Trophoblast cell (in vitro differentiated cells and primary cell): ENCODE measurements around the gene LCE6A.

Source experiments
- DNase-seq, 2 donors: peaks; one replicate each; pipeline ENCODE4 v3.0.0-alpha.2; 2016
- H2AFZ ChIP-seq: 2 replicates; pipeline ENCODE4 v1.6.1; 2013; ENCODE audit warnings: low read length, moderate library complexity, mild to moderate bottlenecking; ENCODE audit not compliant: insufficient read depth, poor library complexity
- H2AK5ac ChIP-seq: 2 replicates; pipeline ENCODE4 v1.6.1; 2013; ENCODE audit warnings: mild to moderate bottlenecking, low read length
- H2BK120ac ChIP-seq: 2 replicates; pipeline ENCODE4 v1.6.1; 2013; ENCODE audit warnings: low read length, mild to moderate bottlenecking, moderate library complexity; ENCODE audit not compliant: insufficient read depth, poor library complexity
- H2BK12ac ChIP-seq: 2 replicates; pipeline ENCODE4 v1.6.1; 2013; ENCODE audit warnings: mild to moderate bottlenecking, low read length, moderate library complexity
- H2BK5ac ChIP-seq: 2 replicates; pipeline ENCODE4 v1.6.1; 2013; ENCODE audit warnings: low read length, low read depth, moderate library complexity, mild to moderate bottlenecking; ENCODE audit not compliant: poor library complexity
- H3K14ac ChIP-seq: 2 replicates; pipeline ENCODE4 v1.6.1; 2013; ENCODE audit warnings: mild to moderate bottlenecking, low read length
- H3K18ac ChIP-seq: 2 replicates; pipeline ENCODE4 v1.6.1; 2013; ENCODE audit warnings: mild to moderate bottlenecking, low read length
- H3K23ac ChIP-seq: 2 replicates; pipeline ENCODE4 v1.6.1; 2013; ENCODE audit warnings: low read length
- H3K27ac ChIP-seq: 2 replicates; pipeline ENCODE4 v1.5.1; 2013; ENCODE audit warnings: low read depth, mild to moderate bottlenecking, inconsistent platforms, low read length, moderate library complexity
- H3K27me3 ChIP-seq: 2 replicates; pipeline ENCODE4 v1.6.1; 2013; ENCODE audit warnings: inconsistent platforms, mild to moderate bottlenecking, low read length, moderate library complexity; ENCODE audit not compliant: insufficient read depth
- H3K36me3 ChIP-seq, 2 experiments: 1 replicate in 1 of 2; 2 replicates in 1 of 2; pipeline ENCODE4 v1.6.1; 2013; ENCODE audit warnings: low read length in 2 of 2, mild to moderate bottlenecking in 2 of 2, moderate library complexity in 1 of 2; ENCODE audit not compliant: insufficient read depth in 2 of 2, control insufficient read depth in 1 of 2
- H3K4ac ChIP-seq: 2 replicates; pipeline ENCODE4 v1.6.1; 2013; ENCODE audit warnings: low read depth, mild to moderate bottlenecking, low read length, moderate library complexity
- H3K4me1 ChIP-seq, 2 experiments: 1 replicate in 1 of 2; 2 replicates in 1 of 2; pipeline ENCODE4 v1.6.1; 2013; ENCODE audit warnings: low read length in 2 of 2, mild to moderate bottlenecking in 2 of 2, moderate library complexity in 1 of 2; ENCODE audit not compliant: insufficient read depth in 2 of 2, control insufficient read depth in 1 of 2
- H3K4me2 ChIP-seq: 2 replicates; pipeline ENCODE4 v1.6.1; 2013; ENCODE audit warnings: inconsistent platforms, mild to moderate bottlenecking, low read length, moderate library complexity
- H3K4me3 ChIP-seq: 2 replicates; pipeline ENCODE4 v1.5.1; 2013; ENCODE audit warnings: mild to moderate bottlenecking, low read depth, low read length, inconsistent platforms
- H3K79me1 ChIP-seq: one replicate; pipeline ENCODE4 v1.6.1; 2013; ENCODE audit warnings: low read length
- H3K79me2 ChIP-seq: 2 replicates; pipeline ENCODE4 v1.6.1; 2013; ENCODE audit warnings: low read length, mild to moderate bottlenecking; ENCODE audit not compliant: control insufficient read depth, insufficient read depth, poor library complexity
- H3K9ac ChIP-seq: 2 replicates; pipeline ENCODE4 v1.6.1; 2013; ENCODE audit warnings: mild to moderate bottlenecking, low read length
- H3K9me3 ChIP-seq: 2 replicates; pipeline ENCODE4 v1.6.1; 2013; ENCODE audit warnings: low read depth, mild to moderate bottlenecking, control low read depth, inconsistent platforms, low read length; ENCODE audit not compliant: insufficient read depth
- H4K12ac ChIP-seq: 2 replicates; pipeline ENCODE4 v1.6.1; 2013; ENCODE audit warnings: low read depth, mild to moderate bottlenecking, low read length, moderate library complexity
- H4K8ac ChIP-seq: 2 replicates; pipeline ENCODE4 v1.6.1; 2013; ENCODE audit warnings: low read depth, mild to moderate bottlenecking, low read length, moderate library complexity
- H4K91ac ChIP-seq: one replicate; pipeline ENCODE4 v1.6.1; 2013; ENCODE audit warnings: low read depth, mild to moderate bottlenecking, low read length, moderate library complexity
- WGBS: extraction: QIAGEN DNeasy Blood & Tissue Kit; methylation state at CpG from one replicate; pipeline ENCODE4 v1.1.7; 2013; ENCODE audit warnings: missing lambda C conversion rate; ENCODE audit not compliant: insufficient read length, insufficient coverage; ENCODE audit errors: extremely low coverage; 5-methylcytosine and 5-hydroxymethylcytosine counted together

The LCE6A gene

GRCh38 chr1:152886758-152887409, 44.2 kb downstream of the LCE6A start:
- no CpG with 5 or more reads among the region's 8 CpGs for WGBS
- no peak overlapping the region for H2BK5ac ChIP-seq

DNA sequence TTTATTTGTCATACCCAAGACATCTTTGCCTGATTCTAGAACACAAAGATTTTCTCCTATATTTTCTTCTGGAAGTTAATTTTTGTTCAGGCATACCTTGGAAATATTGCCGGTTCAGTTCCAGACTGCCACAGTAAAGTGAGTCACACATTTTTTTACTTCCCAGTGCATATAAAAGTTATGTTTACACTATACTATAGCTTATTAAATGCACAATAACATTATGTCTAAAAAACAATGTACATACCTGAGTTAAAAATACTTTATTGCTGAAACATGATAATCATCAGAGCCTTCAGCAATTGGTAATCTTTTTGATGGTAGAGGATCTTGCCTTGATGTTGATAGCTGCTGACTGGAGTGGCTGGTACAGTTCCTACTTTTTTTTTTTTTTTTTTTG, 45.5 kb downstream of the LCE6A start:
- DNase-seq: no peak
- H2BK120ac ChIP-seq: no peak overlapping the region
- H4K91ac ChIP-seq: no peak overlapping the region
- H3K4me3 ChIP-seq: no peak overlapping the region
- no peak overlapping the region for H4K8ac ChIP-seq
- H3K4me1 ChIP-seq: no peaks in the 10 kb centered on the region
- no peak overlapping the region for H2AFZ ChIP-seq
- H3K27ac ChIP-seq: no peak overlapping the region
- no peaks in the 10 kb centered on the region for H3K36me3 ChIP-seq
- H3K14ac ChIP-seq: no peak overlapping the region
- no peak overlapping the region for H2BK12ac ChIP-seq
- no peaks in the 10 kb centered on the region for H3K79me1 ChIP-seq
- no peak overlapping the region for H3K4me2 ChIP-seq
- no peak overlapping the region for H3K18ac ChIP-seq
- no peak overlapping the region for H3K9ac ChIP-seq
- H3K27me3 ChIP-seq: no peaks in the 10 kb centered on the region
- H2AK5ac ChIP-seq: no peak overlapping the region
- H3K23ac ChIP-seq: no peak overlapping the region
- no CpG with 5 or more reads among the region's 1 CpG for WGBS
- no peak overlapping the region for H3K4ac ChIP-seq
- no peaks in the 10 kb centered on the region for H3K79me2 ChIP-seq
- H4K12ac ChIP-seq: no peak overlapping the region
- no peak overlapping the region for H2BK5ac ChIP-seq
- H3K9me3 ChIP-seq: peaks cover 3% of the 10 kb centered on the region

More at GRCh38 chr1:152886758-152887409, 44.2 kb downstream of the LCE6A start:
- H2AK5ac ChIP-seq: no peak overlapping the region
- no peak overlapping the region for H3K4me2 ChIP-seq
- no peak overlapping the region for H3K4ac ChIP-seq
- H4K12ac ChIP-seq: no peak overlapping the region
- H3K79me2 ChIP-seq: no peaks in the 10 kb centered on the region
- H4K8ac ChIP-seq: no peak overlapping the region
- no peaks in the 10 kb centered on the region for H3K4me1 ChIP-seq
- no peak for DNase-seq
- no peak overlapping the region for H3K23ac ChIP-seq
- no peak overlapping the region for H3K9ac ChIP-seq
- no peak overlapping the region for H3K27ac ChIP-seq
- no peaks in the 10 kb centered on the region for H3K27me3 ChIP-seq
- no peaks in the 10 kb centered on the region for H3K36me3 ChIP-seq
- H3K14ac ChIP-seq: no peak overlapping the region
- no peaks in the 10 kb centered on the region for H3K79me1 ChIP-seq
- no peak overlapping the region for H2BK120ac ChIP-seq
- no peak overlapping the region for H2BK12ac ChIP-seq
- H4K91ac ChIP-seq: no peak overlapping the region
- H2AFZ ChIP-seq: no peak overlapping the region
- H3K9me3 ChIP-seq: peaks cover 5% of the 10 kb centered on the region
- H3K4me3 ChIP-seq: no peak overlapping the region
- no peak overlapping the region for H3K18ac ChIP-seq
